IMR-90 (cell line): Measurements from ENCODE around the gene RPS19BP1. TPM values are rescaled to one million over a fixed set of nuclear protein-coding genes. Genes with fewer than 3 reads are reported as not detected.
A peak's percentile ranks its signal among the peaks of the same experiment; 100 is the strongest.

ENCODE experiments used
- ATAC-seq: fragments of 200-7000 bp; cut with Tn5 transposase; 2 replicates; pipeline ENCODE4 v1.9.1; 2020; ENCODE audit warnings: low read depth, mild to moderate bottlenecking, moderate library complexity
- BruUV-seq: library from RNA; stranded (reverse); fragments of 400-500 nt; replicated peaks from 2 replicates; lab custom pipeline; 2021; lab: Mats Ljungman, UMichigan
- CTCF ChIA-PET: fragments of 300-600 bp; formaldehyde crosslinking; extraction: SDS; loops from one replicate; lab custom pipeline; 2021; ENCODE audit warnings: antibody characterized with exemption; lab: Yijun Ruan, JAX
- POLR2A ChIA-PET: fragments of 300-600 bp; sonication (Branson Sonifier 250); formaldehyde crosslinking; loops from one replicate; lab custom pipeline; 2022; ENCODE audit warnings: antibody characterized with exemption; ENCODE audit not compliant: unreplicated experiment; lab: Charles Lee
- DNase-seq: peaks from one replicate; pipeline ENCODE4 v3.0.0; 2013
- H2AFZ ChIP-seq: replicated peaks from 2 replicates; pipeline ENCODE3; 2013; ENCODE audit warnings: low read length, mild to moderate bottlenecking; ENCODE audit not compliant: poor library complexity
- H2AK5ac ChIP-seq: 2 replicates; pipeline ENCODE4 v1.6.1; 2013; ENCODE audit warnings: low read depth, low read length, inconsistent platforms
- H2AK9ac ChIP-seq: replicated peaks from 2 replicates; pipeline ENCODE3; 2013; ENCODE audit warnings: mild to moderate bottlenecking, low read depth, low read length, moderate library complexity; ENCODE audit not compliant: poor library complexity
- H2BK120ac ChIP-seq: 2 replicates; pipeline ENCODE4 v1.6.1; 2013; ENCODE audit warnings: low read depth, low read length, inconsistent platforms
- H2BK15ac ChIP-seq: 3 replicates; pipeline ENCODE4 v1.6.1; 2013; ENCODE audit warnings: low read depth, low read length, inconsistent platforms
- H2BK20ac ChIP-seq: 2 replicates; pipeline ENCODE4 v1.6.1; 2013; ENCODE audit warnings: low read depth, mild to moderate bottlenecking, inconsistent platforms, low read length, moderate library complexity
- H2BK5ac ChIP-seq: 2 replicates; pipeline ENCODE4 v1.6.1; 2013; ENCODE audit warnings: mild to moderate bottlenecking, low read depth, low read length, inconsistent platforms; ENCODE audit not compliant: poor library complexity, severe bottlenecking
- H3K14ac ChIP-seq: replicated peaks from 2 replicates; pipeline ENCODE4 v1.6.1; 2013; ENCODE audit warnings: low read depth, low read length, inconsistent platforms
- H3K18ac ChIP-seq: 2 replicates; pipeline ENCODE4 v1.6.1; 2013; ENCODE audit warnings: low read depth, low read length, control low read depth
- H3K23ac ChIP-seq: 2 replicates; pipeline ENCODE4 v1.6.1; 2013; ENCODE audit warnings: low read depth, low read length, inconsistent platforms
- H3K27ac ChIP-seq: 2 replicates; pipeline ENCODE4 v1.5.1; 2013; ENCODE audit warnings: mild to moderate bottlenecking, control low read depth, low read length; ENCODE audit not compliant: insufficient read depth
- H3K27me3 ChIP-seq: 2 replicates; pipeline ENCODE4 v1.6.1; 2013; ENCODE audit warnings: low read length; ENCODE audit not compliant: control insufficient read depth, insufficient read depth
- H3K36me3 ChIP-seq: 2 replicates; pipeline ENCODE4 v1.6.1; 2013; ENCODE audit warnings: low read length, mixed read lengths; ENCODE audit not compliant: control insufficient read depth, insufficient read depth
- H3K4ac ChIP-seq: 2 replicates; pipeline ENCODE4 v1.6.1; 2013; ENCODE audit warnings: low read depth, low read length, inconsistent platforms
- H3K4me1 ChIP-seq: 2 replicates; pipeline ENCODE4 v1.6.1; 2013; ENCODE audit warnings: low read length, mixed read lengths; ENCODE audit not compliant: control insufficient read depth, insufficient read depth
- H3K4me2 ChIP-seq: 2 replicates; pipeline ENCODE4 v1.6.1; 2013; ENCODE audit warnings: low read depth, mild to moderate bottlenecking, control low read depth, low read length, moderate library complexity
- H3K4me3 ChIP-seq: 2 replicates; pipeline ENCODE4 v1.5.1; 2013; ENCODE audit warnings: low read depth, mild to moderate bottlenecking, control low read depth, low read length, moderate library complexity; ENCODE audit not compliant: insufficient read depth
- H3K56ac ChIP-seq: 2 replicates; pipeline ENCODE4 v1.6.1; 2013; ENCODE audit warnings: low read length, inconsistent platforms; ENCODE audit not compliant: insufficient read depth; ENCODE audit errors: extremely low read depth
- H3K79me1 ChIP-seq, 2 experiments: 2 replicates each; pipeline ENCODE4 v1.6.1; 2013; ENCODE audit warnings: low read length in 2 of 2, inconsistent platforms in 1 of 2, low read depth in 1 of 2
- H3K9ac ChIP-seq: 2 replicates; pipeline ENCODE4 v1.6.1; 2013; ENCODE audit warnings: low read depth, low read length, control low read depth
- H3K9me1 ChIP-seq: 2 replicates; pipeline ENCODE4 v1.6.1; 2013; ENCODE audit warnings: low read length, inconsistent platforms; ENCODE audit not compliant: insufficient read depth
- H3K9me3 ChIP-seq: 2 replicates; pipeline ENCODE4 v1.6.1; 2013; ENCODE audit warnings: low read length; ENCODE audit not compliant: control insufficient read depth, insufficient read depth
- H4K20me1 ChIP-seq: 2 replicates; pipeline ENCODE4 v1.6.1; 2013; ENCODE audit warnings: low read length, inconsistent platforms; ENCODE audit not compliant: insufficient read depth
- H4K5ac ChIP-seq: 2 replicates; pipeline ENCODE4 v1.6.1; 2013; ENCODE audit warnings: mild to moderate bottlenecking, low read depth, low read length, control low read depth
- H4K8ac ChIP-seq, 2 experiments: 2 replicates each; pipeline ENCODE4 v1.6.1; 2013; ENCODE audit warnings: low read depth in 2 of 2, low read length in 2 of 2, control low read depth in 1 of 2, inconsistent platforms in 1 of 2
- H4K91ac ChIP-seq: 2 replicates; pipeline ENCODE4 v1.6.1; 2013; ENCODE audit warnings: low read depth, low read length, inconsistent platforms; ENCODE audit not compliant: insufficient read depth
- CEBPB ChIP-seq: IDR thresholded peaks from 2 replicates; pipeline ENCODE4 v1.6.1; 2012; ENCODE audit warnings: low read depth, low read length, improper control_type of control experiment
- MAFK ChIP-seq: IDR thresholded peaks from 2 replicates; pipeline ENCODE4 v1.6.1; 2012; ENCODE audit warnings: low read depth, low read length, improper control_type of control experiment
- MXI1 ChIP-seq: IDR thresholded peaks from 2 replicates; pipeline ENCODE4 v1.6.1; 2012; ENCODE audit warnings: low read depth, mild to moderate bottlenecking, low read length, moderate library complexity, borderline replicate concordance
- WGBS, 2 experiments: methylation state at CpG; one replicate each; pipeline versions ENCODE4 v1.1.5 to v1.1.7; 2013; ENCODE audit warnings: missing lambda C conversion rate in 2 of 2; ENCODE audit not compliant: insufficient read length in 1 of 2; ENCODE audit errors: extremely low coverage in 2 of 2; 5-methylcytosine and 5-hydroxymethylcytosine counted together
- dilution Hi-C: fragments of 300-500 bp; cut with HindIII; formaldehyde crosslinking; loops from one replicate; pipeline ENCODE4 v1.14.3; 2018; ENCODE audit warnings: low sequenced_read_pairs; ENCODE audit not compliant: unreplicated experiment
- in situ Hi-C: fragments of 300-500 bp; cut with MboI; formaldehyde crosslinking; loops from 3 replicates; pipeline ENCODE4 v1.14.3; 2019; ENCODE audit warnings: low sequenced_read_pairs, inconsistent platforms, mixed read lengths
- intact Hi-C: fragments of 100-400 bp; cut with micrococcal nuclease; formaldehyde crosslinking; loops from 2 replicates; pipeline ENCODE4 v1.10.0; 2022
- polyA plus RNA-seq, 3 experiments: library from polyadenylated mRNA; depleted of rRNA; stranded (reverse); fragments of >200 nt; gene quantifications; 2 replicates each; pipeline ENCODE4 v1.2.3, GENCODE V29; 2012; ENCODE audit warnings: low replicate concordance in 1 of 3
- total RNA-seq: library from RNA; depleted of rRNA; stranded (reverse); fragments of >200 nt; gene quantifications from 2 replicates; pipeline ENCODE4 v1.2.3, GENCODE V29; 2012

Gene RPS19BP1
- total and polyA plus RNA-seq, 2 of the 4 experiments (the other 2 are of a cell fraction) = 33.0 to 95.4 TPM

GRCh38 chr22:39503630-39504029, 28.9 kb downstream of the RPS19BP1 start:
- Histone ChIP-seq H2BK15ac (no peak overlapping the region), H3K4me2 (peak overlapping the region; percentile 46; the same call in 1 of the 2 replicates), H2BK5ac (no peak overlapping the region), H2BK20ac (no peak overlapping the region), H4K5ac (no peak overlapping the region), H2AK5ac (no peak overlapping the region), H2AK9ac (no peak overlapping the region), H3K9ac (peak overlapping the region; percentile 85; the same call in 1 of the 2 replicates), H3K9me1 (peaks cover 6% of the 10 kb centered on the region), H3K4ac (no peak overlapping the region), H3K4me3 (no peak overlapping the region), H3K27me3 (no peaks in the 10 kb centered on the region), H2AFZ (no peak overlapping the region), H4K20me1 (peaks cover 18% of the 10 kb centered on the region; the same call in 1 of the 2 replicates), H3K56ac (no peak overlapping the region), H3K4me1 (peaks cover 10% of the 10 kb centered on the region), H3K36me3 (peaks cover 31% of the 10 kb centered on the region), H3K79me1 (peaks cover 29 to 62% of the 10 kb centered on the region in 2 experiments), H3K14ac (no peak overlapping the region), H4K8ac (no peak overlapping the region; a peak in 1 of 4 replicates), H3K18ac (no peak overlapping the region), H3K9me3 (no peaks in the 10 kb centered on the region), H4K91ac (no peak overlapping the region), H3K27ac (no peak overlapping the region), H3K23ac (no peak overlapping the region), H2BK120ac (no peak overlapping the region)
- no peak for DNase-seq
- POLR2A ChIA-PET = no interaction called here
- in situ Hi-C loops (no loop called here), intact Hi-C loops (loop anchor here (2.0 kb wide), 1 partner anchor 15 kb away; no protein-coding TSS in a partner anchor), dilution Hi-C loops (no loop called here)
- no peak for TF ChIP-seq MXI1
- TF ChIP-seq CEBPB = no peak
- no peak for TF ChIP-seq MAFK
- no peak for ATAC-seq
- WGBS, 2 experiments = 100% methylated on average over 1 of the region's 6 CpGs; no CpG with 5 or more reads in 1 of the 2 experiments
- BruUV-seq = no TSS peak
- CTCF ChIA-PET = interaction anchor here (1.6 kb wide), 1 partner anchor 11 kb away, joined by 6 read pairs; no protein-coding TSS in a partner anchor
